Posterior cingulate gyrus (tissue), 11 donors: ENCODE data around the gene CPSF2.
"Not testable (repeated sequence)": the region's sequence is repeated elsewhere in the genome, so short reads cannot be mapped to it uniquely, and the experiment has no call there.

Experiments used
- DNase-seq, 10 donors: peaks; one replicate each; pipeline versions ENCODE4 v3.0.0 to v3.0.0-alpha.2; 2020 to 2021; ENCODE audit warnings: mixed read lengths in 3 of 10
- intact Hi-C: fragments of 100-400 bp; cut with DNase I; formaldehyde crosslinking; loops from one replicate; pipeline ENCODE4 v1.15.1; 2023

Gene CPSF2

DNA sequence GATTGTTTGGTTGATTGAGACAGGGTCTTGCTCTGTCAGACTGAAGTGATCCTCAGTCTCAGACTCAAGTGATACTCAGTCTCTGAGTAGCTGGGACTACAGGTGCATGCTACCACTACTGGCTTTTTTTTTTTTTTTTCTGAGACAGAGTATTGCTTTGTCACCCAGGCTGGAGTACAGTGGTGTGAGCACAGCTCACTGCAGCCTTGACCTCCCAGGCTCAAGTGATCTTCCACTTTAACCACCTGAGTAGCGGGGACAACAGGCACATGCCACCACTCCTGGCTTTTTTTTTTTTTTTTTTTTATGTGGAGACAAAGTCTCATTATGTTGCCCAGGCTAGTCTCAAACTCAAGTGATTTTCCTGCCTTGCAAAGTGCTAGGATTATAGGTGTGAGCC is 31.8 kb downstream of the CPSF2 start:
- no peak for DNase-seq
- intact Hi-C loops, result no loop called here

DNA sequence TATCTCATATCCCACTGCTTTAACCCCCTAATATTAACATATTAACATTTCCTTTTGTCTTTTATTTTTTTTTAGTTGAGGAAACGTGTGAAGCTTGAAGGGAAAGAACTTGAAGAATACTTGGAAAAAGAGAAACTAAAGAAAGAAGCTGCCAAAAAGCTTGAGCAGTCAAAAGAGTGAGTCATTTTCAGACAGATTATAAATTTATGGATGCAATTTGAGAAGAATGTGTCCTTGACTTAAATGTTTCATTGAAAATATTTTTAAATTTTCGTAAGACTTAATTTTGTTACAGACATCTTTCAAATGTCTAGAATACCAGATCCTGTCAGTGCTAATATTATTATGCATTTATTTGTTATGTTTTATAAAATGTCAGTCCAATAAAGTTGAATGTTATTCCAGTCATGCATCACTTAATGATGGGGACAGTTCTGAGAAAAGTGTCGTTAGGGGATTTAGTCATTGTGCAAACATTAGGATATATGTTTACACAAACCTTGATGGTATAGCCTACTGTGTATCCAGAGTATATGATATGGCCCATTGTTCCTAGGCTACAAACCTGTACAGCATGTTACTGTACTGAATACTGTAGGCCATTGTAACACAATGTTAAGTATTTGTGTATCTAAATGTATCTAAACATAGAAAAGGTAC is 32.6 kb downstream of the CPSF2 start:
- no peak for DNase-seq
- intact Hi-C loops, result no loop called here

DNA sequence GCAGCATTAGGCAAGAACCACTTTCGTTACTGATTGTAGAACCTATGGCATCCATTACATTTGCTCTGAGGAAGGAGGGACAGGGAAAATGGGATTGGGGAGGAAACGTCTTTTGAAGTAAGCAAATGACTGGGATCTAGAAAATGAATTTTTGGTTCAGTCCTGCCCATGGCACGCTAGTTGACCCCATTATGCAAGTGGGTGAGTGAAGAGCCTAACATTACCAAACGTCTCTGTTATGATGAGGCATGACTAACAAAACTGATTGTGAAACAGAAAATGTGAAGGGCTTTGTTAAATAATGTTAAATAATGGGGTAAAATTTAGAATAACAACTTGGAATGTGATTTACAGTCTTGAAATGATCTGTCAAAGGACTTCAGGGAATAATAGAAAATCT is 38.9 kb downstream of the CPSF2 start:
- DNase-seq, result no peak
- intact Hi-C loops, result no loop called here

DNA sequence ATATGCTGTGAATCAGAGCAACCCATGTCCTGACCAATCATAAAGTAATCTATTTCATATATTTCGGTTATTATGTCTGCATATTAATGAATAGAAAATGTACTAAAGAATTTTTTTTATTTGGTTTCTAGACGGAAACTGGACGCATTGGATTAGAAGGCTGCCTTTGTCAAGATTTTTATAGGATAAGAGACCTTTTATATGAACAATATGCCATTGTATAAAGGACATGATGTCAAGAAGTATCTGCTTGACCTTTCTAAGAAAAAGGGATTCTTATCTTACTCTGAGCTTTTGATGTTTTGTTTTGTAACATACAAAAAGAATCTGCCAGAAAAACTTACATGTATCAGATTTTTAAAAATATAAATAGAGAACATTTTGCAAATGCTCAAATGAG is 39.8 kb downstream of the CPSF2 start:
- DNase-seq, result no peak
- intact Hi-C loops, result no loop called here

GRCh38 chr14:92164958-92165357 is 43.2 kb downstream of the CPSF2 start:
- intact Hi-C loops, result no loop called here
- DNase-seq, result no peak

DNA sequence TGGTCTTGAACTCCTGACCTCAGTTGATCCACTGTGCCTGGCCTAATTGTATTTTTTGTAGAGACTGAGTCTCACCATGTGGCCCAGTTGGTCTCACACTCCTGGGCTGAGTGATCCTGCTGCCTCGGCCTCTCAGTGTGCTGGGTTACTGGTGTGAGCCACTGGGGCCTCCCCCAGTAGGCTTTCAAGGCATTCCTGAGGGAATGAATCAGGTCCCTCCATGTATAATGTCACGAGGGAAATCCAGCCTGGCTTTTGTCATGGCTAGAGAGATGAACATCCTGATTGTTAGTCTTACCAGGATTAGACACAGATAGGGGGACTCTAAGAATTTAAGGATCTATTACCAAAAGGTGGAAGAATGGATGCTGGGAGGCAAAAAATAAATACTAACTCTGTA is 51.9 kb downstream of the CPSF2 start:
- intact Hi-C loops, result no loop called here
- DNase-seq, result no peak

- DNase-seq, result no peak
- intact Hi-C loops, result no loop called here
Observed at GRCh38 chr14:92175811-92176210, 54.0 kb downstream of the CPSF2 start.

GRCh38 chr14:92176476-92176875 is 54.7 kb downstream of the CPSF2 start:
- DNase-seq, result no peak
- intact Hi-C loops, result no loop called here

DNA sequence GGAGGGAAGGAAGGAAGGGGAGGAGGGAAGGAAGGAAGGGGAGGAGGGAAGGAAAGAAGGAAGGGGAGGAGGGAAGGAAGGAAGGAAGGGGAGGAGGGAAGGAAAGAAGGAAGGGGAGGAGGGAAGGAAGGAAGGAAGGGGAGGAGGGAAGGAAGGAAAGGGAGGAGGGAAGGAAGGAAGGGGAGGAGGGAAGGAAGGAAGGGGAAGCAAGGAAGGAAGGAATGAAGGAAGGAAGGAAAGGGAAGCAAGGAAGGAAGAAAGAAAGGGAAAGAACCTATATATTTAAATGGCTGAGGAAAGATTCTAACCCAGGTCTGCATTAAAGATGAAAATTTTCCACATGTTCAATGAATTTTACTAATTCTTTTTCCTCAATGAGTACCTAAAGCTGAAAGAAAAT is 57.4 kb downstream of the CPSF2 start:
- intact Hi-C loops, DNase-seq: not testable (repeated sequence)

- intact Hi-C loops, result no loop called here
- no peak for DNase-seq
Observed at GRCh38 chr14:92185559-92185958, 63.8 kb downstream of the CPSF2 start.

GRCh38 chr14:92187616-92188015 is 65.8 kb downstream of the CPSF2 start:
- DNase-seq, intact Hi-C loops: not testable (repeated sequence)

DNA sequence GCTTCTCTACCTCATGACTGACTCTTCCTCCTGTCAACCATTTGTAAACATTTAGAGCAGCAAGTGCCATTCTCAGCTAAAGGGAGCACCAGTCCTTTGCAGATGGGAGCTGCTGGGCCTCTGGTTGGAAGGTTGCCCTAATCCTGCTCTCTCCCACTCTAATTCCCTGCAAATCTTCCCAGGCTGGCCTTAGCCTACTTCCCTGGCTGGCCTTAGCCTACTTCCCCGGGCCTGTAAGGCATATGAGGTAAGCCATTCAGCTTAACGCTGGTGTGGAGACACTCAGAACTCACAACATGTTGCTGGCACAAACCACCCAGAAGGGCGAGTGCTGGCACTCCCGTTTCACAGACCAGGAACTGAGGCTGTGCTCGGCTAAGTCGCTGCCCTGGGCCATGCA is 69.0 kb downstream of the CPSF2 start:
- intact Hi-C loops, result no loop called here
- no peak for DNase-seq

DNA sequence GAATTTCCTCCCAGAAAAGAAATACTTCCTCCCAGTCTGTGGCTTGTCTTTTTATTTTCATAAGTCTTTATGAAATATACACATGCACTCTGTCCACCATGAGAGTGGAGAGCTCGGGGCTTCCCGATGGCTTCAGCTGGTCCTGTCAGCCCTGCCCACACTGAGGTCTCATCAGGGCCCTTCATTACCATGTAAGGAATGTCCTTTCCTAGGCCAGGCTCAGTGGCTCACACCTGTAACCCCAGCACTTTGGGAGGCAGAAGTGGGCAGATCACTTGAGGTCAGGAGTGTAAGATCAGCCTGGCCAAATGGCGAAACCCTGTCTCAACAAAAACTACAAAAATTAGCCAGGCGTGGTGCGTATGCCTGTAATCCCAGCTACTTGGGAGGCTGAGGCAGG is 77.0 kb downstream of the CPSF2 start:
- intact Hi-C loops, result no loop called here

DNA sequence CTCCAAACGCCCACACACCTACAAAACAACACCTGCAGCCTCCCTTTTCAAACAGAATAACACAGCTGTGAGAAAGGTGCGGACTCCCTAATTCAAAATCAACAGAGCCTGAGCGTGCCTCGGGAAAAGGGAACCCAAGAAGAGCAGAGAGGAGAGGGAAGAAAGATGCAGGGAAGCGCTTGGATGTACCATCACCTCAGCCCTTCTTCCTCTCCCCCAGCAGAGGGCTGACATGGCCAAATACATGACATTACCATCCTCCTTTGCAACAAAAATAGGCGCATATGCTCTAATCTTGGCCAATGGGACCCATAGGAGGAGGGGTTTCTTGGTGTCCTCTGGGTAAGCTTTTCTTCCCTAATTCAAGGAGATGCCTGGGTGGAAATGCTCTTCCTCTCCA is 78.0 kb downstream of the CPSF2 start:
- DNase-seq, result no peak
- intact Hi-C loops, result no loop called here

More for the DNA sequence above, 77.0 kb downstream of the CPSF2 start:
- DNase-seq, result no peak

DNA sequence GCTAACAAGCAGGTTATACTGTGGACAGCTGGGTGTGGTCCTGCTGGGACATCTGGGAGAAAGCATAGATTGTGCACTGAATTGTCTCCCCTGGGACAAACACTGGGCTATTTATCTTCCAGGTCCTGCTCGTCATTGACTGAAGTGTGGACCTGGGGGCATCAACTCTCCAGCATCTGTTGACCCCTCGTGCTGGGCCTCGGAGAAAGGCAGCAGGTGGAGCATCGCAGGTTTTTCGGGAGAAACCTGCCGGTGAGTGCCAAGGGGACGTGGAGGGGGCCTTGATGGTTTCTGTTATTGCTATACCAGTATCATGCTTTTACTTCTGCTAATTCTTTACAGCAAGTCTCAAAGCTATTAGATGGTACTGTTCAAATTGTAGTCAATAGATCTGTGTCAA is 81.3 kb downstream of the CPSF2 start:
- no peak for DNase-seq
- intact Hi-C loops, result no loop called here

- intact Hi-C loops, result no loop called here
- DNase-seq, result no peak
Observed at GRCh38 chr14:92204792-92205191, 83.0 kb downstream of the CPSF2 start.

GRCh38 chr14:92207012-92207927 is 85.5 kb downstream of the CPSF2 start:
- intact Hi-C loops, result no loop called here
- DNase-seq, result no peak

DNA sequence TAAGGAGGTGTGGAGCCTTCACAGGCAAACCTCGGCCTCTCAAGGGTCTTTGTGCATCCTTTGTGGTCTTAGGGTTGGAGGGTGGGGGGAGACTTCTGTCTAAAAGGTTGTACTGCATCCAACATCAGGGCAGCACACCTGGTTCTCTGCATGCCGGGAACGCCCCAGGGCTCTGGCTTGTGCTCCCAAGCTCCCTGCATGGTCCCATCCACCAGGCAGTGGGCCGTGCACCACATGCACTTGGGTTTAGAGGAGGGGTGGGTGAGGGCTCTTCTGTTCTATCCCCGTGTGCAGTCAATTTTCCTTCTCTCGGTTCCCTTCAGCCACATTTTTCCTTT is 86.1 kb downstream of the CPSF2 start:
- intact Hi-C loops, result no loop called here
- no peak for DNase-seq

DNA sequence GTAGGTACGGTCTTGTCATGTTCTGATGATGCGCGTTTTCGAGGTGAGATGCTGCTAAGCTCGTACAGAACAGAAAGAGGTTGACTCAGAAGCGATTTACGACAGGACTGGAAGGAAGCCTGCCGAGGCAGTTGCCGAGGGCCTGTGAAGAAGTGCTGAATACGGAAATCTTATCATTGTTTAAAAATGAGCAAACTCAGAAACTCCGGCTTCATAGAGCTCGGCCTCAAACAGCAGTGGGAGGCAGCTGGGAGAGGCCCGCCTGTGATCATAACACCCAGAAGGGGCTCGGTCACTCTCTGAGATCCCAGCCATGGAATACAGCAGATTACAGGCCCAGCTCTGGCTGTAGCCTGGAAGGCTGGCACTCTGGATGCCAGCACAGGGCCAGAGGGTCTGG is 87.4 kb downstream of the CPSF2 start:
- no peak for DNase-seq
- intact Hi-C loops, result no loop called here

DNA sequence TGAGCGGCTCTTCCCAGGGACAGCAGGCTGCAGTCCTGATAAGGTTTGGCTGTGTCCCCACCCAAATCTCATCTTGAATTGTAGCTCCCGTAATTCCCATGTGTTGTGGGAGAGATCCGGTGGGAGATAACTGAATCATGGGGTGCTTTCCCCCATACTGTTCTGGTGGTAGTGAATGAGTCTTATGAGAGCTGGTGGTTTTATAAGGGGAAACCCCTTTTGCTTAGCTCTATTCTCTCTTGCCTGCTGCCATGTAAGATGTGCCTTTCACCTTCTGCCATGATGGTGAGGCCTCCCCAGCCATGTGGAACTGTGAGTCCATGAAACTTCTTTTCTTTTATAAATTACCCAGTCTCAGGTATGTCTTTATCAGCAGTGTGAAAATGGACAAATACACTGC is 91.4 kb downstream of the CPSF2 start:
- intact Hi-C loops, DNase-seq: not testable (repeated sequence)

GRCh38 chr14:92215579-92215978 is 93.8 kb downstream of the CPSF2 start:
- peak in 1 of 10 donors; percentile 42 for DNase-seq

GRCh38 chr14:92217936-92218335 is 96.2 kb downstream of the CPSF2 start:
- intact Hi-C loops, result no loop called here
- no peak for DNase-seq

More at GRCh38 chr14:92215579-92215978, 93.8 kb downstream of the CPSF2 start:
- intact Hi-C loops, result no loop called here
